HG03108 (cell line): Measurements from ENCODE around the gene OLR1.
"Not testable (repeated sequence)": the region's sequence is repeated elsewhere in the genome, so short reads cannot be mapped to it uniquely, and the experiment has no call there.

Experiments used
- ATAC-seq: cut with Tn5 transposase; IDR thresholded peaks from one replicate; pipeline ENCODE4 v1.9.1; 2021; ENCODE audit warnings: moderate library complexity; ENCODE audit not compliant: unreplicated experiment

OLR1 gene

GRCh38 chr12:10171973-10172728 lies at the start of gene OLR1:
Gene OLR1, minus strand, starts transcription at chr12:10172132. Its CDS starts 55 bp downstream, at chr12:10172077.
- ATAC-seq = no peak

- no peak for ATAC-seq
Measured at GRCh38 chr12:10220398-10221077, 48.6 kb upstream of the OLR1 start.

- no peak for ATAC-seq
Measured at GRCh38 chr12:10218021-10218420, 46.1 kb upstream of the OLR1 start.

- ATAC-seq = not testable (repeated sequence)
Measured at GRCh38 chr12:10215946-10216345, 44.0 kb upstream of the OLR1 start.

- no peak for ATAC-seq
Measured at GRCh38 chr12:10215436-10215835, 43.5 kb upstream of the OLR1 start.

GRCh38 chr12:10214895-10215267 lies 42.9 kb upstream of the OLR1 start:
- ATAC-seq = no peak

GRCh38 chr12:10214136-10214894 lies 42.4 kb upstream of the OLR1 start:
- no peak for ATAC-seq

- no peak for ATAC-seq
Measured at GRCh38 chr12:10213168-10214135, 41.5 kb upstream of the OLR1 start.

GRCh38 chr12:10212739-10213131 lies 40.8 kb upstream of the OLR1 start, which contains the start of gene GABARAPL1:
Gene GABARAPL1, plus strand, starts transcription at chr12:10212877. Its CDS starts 253 bp downstream, at chr12:10213130.
- ATAC-seq = no peak

- no peak for ATAC-seq
Measured at GRCh38 chr12:10211940-10212738, 40.2 kb upstream of the OLR1 start.

GRCh38 chr12:10211101-10211939 lies 39.4 kb upstream of the OLR1 start:
- no peak for ATAC-seq

GRCh38 chr12:10210225-10210624 lies 38.3 kb upstream of the OLR1 start:
- ATAC-seq = no peak

GRCh38 chr12:10207136-10207535 lies 35.2 kb upstream of the OLR1 start:
- ATAC-seq = no peak

GRCh38 chr12:10205220-10205807 lies 33.4 kb upstream of the OLR1 start:
- no peak for ATAC-seq

- not testable (repeated sequence) for ATAC-seq
Measured at GRCh38 chr12:10204495-10204894, 32.6 kb upstream of the OLR1 start.

- ATAC-seq = no peak
Measured at GRCh38 chr12:10197879-10198278, 25.9 kb upstream of the OLR1 start.

GRCh38 chr12:10196210-10196609 lies 24.3 kb upstream of the OLR1 start:
- ATAC-seq = peak; percentile 80

- ATAC-seq = no peak
Measured at GRCh38 chr12:10194160-10194670, 22.3 kb upstream of the OLR1 start.
